ENCODE results near the gene RAD21L1.

DNA sequence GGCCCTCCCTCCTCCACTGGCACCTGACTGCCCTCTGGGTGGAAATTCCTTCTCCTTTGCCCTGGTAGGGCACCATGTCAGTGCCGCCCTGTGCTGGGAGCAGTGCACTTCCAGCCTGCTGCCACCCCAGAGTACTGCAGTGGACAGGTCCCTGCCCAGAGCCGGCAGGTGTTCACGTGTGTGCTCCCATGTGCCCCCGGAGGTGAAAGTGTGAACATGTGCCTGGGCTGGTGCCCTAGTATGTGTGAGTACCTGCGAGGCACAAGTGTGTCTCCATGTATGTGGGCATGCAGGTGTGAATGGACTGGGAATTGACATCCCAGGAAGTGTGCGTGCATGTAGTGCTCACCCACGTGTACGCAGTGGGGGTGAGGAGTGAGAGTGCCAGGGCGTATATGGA, 73.7 kb downstream of the RAD21L1 start:
- TF ChIP-seq POLR2A (IDR thresholded peaks at IDR 0.05): no peak
- TF ChIP-seq, protein P1, sequence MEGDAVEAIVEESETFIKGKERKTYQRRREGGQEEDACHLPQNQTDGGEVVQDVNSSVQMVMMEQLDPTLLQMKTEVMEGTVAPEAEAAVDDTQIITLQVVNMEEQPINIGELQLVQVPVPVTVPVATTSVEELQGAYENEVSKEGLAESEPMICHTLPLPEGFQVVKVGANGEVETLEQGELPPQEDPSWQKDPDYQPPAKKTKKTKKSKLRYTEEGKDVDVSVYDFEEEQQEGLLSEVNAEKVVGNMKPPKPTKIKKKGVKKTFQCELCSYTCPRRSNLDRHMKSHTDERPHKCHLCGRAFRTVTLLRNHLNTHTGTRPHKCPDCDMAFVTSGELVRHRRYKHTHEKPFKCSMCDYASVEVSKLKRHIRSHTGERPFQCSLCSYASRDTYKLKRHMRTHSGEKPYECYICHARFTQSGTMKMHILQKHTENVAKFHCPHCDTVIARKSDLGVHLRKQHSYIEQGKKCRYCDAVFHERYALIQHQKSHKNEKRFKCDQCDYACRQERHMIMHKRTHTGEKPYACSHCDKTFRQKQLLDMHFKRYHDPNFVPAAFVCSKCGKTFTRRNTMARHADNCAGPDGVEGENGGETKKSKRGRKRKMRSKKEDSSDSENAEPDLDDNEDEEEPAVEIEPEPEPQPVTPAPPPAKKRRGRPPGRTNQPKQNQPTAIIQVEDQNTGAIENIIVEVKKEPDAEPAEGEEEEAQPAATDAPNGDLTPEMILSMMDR (IDR thresholded peaks at IDR 0.05 in 8 of 11, conservative IDR thresholded peaks at IDR 0.05 in 3 of 11): peak in 1 of 11 experiments; percentile 15

Measured in spleen (tissue), 7 donors.